Upper lobe of left lung (tissue), 6 donors: Measurements from ENCODE around the gene PRDM7. TPM values are rescaled to one million over a fixed set of nuclear protein-coding genes. Genes with fewer than 3 reads are reported as not detected.

Experiments used
- ATAC-seq, 2 donors: fragments of 200-7000 bp; cut with Tn5 transposase; one replicate each; pipeline ENCODE4 v1.9.1; 2022; ENCODE audit warnings: mild to moderate bottlenecking in 2 of 2, moderate library complexity in 2 of 2; ENCODE audit not compliant: low FRiP score in 2 of 2
- DNase-seq, 2 donors: peaks; one replicate each; pipeline ENCODE4 v3.0.0-alpha.2; 2019 to 2020
- H3K27ac ChIP-seq, 4 donors: fragments of 200-600 bp; sonication (generic); one replicate each; pipeline ENCODE4 v1.5.1; 2016 to 2019
- H3K27me3 ChIP-seq, 4 donors: fragments of 200-600 bp; sonication (generic); one replicate each; pipeline ENCODE4 v1.5.1; 2017 to 2019
- H3K36me3 ChIP-seq, 4 donors: fragments of 200-600 bp; sonication (generic); one replicate each; pipeline ENCODE4 v1.5.1; 2016 to 2019
- H3K4me1 ChIP-seq, 4 donors: fragments of 200-600 bp; sonication (generic); one replicate each; pipeline ENCODE4 v1.5.1; 2018 to 2019
- H3K4me3 ChIP-seq, 4 donors: fragments of 200-600 bp; sonication (generic); one replicate each; pipeline ENCODE4 v1.5.1; 2017 to 2019; ENCODE audit warnings: mild to moderate bottlenecking in 2 of 4, moderate library complexity in 1 of 4
- H3K9me3 ChIP-seq, 4 donors: fragments of 200-600 bp; sonication (generic); one replicate each; pipeline ENCODE4 v1.5.1; 2018 to 2019
- EP300 ChIP-seq, 4 donors: sonication (generic); formaldehyde crosslinking; IDR thresholded peaks; one replicate each; pipeline ENCODE4 v1.5.1; 2017; ENCODE audit warnings: antibody characterized with exemption in 4 of 4, control low read depth in 2 of 4
- POLR2A ChIP-seq, 4 donors: fragments of 450-650 bp; IDR thresholded peaks; one replicate each; pipeline ENCODE4 v1.5.1; 2016 to 2017; ENCODE audit warnings: antibody characterized with exemption in 4 of 4, mild to moderate bottlenecking in 2 of 4
- POLR2AphosphoS5 ChIP-seq, 2 donors: sonication (generic); formaldehyde crosslinking; IDR thresholded peaks; one replicate each; pipeline ENCODE4 v1.5.1; 2017; ENCODE audit warnings: antibody characterized with exemption in 2 of 2
- WGBS, 2 donors: methylation state at CpG; one replicate each; pipeline ENCODE4 v1.1.5; 2017 to 2018; 5-methylcytosine and 5-hydroxymethylcytosine counted together
- total RNA-seq, 6 donors: library from RNA; depleted of rRNA in 4 of 6; stranded (reverse); fragments of >200 nt in 4 of 6; gene quantifications; one replicate each; pipeline versions ENCODE4 v1.1.0 to v1.2.1, GENCODE V29; 2016 to 2021
- TF ChIP-seq, protein P1 (sequence below), 6 experiments: fragments of 450-650 bp in 4 of 6; fragments of 200-600 bp in 2 of 6; sonication (generic) in 2 of 6; IDR thresholded peaks; one replicate each; pipeline ENCODE4 v1.5.1; 2016 to 2019; ENCODE audit warnings: antibody characterized with exemption in 6 of 6
- donor health status: DM: no; HTN: no; CAD: no; lungs with moderate emphysema.
- donor health status: DM: no; HTN: yes; CAD: no; lungs with severe emphysema.

The PRDM7 gene
- total RNA-seq, 6 donors from 2014 or later: not detected

DNA sequence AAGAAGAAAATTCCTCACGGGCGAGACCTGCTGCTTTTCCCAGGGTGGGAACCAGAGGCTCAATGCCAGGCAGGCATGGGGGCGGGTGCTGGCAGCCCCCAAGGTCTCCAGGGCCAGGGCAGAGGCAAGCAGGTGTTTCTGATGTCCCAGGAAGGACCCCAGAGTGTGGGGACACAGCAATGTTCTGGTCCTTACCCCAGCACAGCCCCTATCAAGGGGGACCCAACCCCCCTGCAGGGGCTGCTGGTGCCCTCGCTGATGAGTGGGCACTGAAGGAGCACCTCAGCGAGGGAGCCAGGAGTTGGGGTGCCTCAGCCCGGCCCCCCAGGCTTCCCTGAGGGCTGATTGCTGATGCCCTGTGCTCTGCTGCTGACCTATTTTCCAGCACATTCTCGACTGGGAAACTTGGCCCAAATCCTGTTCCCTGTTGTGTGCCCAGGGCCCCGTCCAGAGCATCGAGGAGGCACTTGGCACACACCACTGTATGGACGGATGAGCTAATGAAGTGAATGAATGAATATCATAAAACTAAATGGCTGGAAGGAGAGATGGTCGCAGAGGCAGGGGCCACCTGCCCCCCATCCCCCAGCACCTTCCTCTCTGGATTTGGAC lies 60.7 kb downstream of the PRDM7 start:
- TF ChIP-seq EP300 (IDR thresholded peaks at IDR 0.05): no peak
- TF ChIP-seq, protein P1, sequence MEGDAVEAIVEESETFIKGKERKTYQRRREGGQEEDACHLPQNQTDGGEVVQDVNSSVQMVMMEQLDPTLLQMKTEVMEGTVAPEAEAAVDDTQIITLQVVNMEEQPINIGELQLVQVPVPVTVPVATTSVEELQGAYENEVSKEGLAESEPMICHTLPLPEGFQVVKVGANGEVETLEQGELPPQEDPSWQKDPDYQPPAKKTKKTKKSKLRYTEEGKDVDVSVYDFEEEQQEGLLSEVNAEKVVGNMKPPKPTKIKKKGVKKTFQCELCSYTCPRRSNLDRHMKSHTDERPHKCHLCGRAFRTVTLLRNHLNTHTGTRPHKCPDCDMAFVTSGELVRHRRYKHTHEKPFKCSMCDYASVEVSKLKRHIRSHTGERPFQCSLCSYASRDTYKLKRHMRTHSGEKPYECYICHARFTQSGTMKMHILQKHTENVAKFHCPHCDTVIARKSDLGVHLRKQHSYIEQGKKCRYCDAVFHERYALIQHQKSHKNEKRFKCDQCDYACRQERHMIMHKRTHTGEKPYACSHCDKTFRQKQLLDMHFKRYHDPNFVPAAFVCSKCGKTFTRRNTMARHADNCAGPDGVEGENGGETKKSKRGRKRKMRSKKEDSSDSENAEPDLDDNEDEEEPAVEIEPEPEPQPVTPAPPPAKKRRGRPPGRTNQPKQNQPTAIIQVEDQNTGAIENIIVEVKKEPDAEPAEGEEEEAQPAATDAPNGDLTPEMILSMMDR (IDR thresholded peaks at IDR 0.05): no peak
- no peak for TF ChIP-seq POLR2A (IDR thresholded peaks at IDR 0.05)
- no peak for DNase-seq

DNA sequence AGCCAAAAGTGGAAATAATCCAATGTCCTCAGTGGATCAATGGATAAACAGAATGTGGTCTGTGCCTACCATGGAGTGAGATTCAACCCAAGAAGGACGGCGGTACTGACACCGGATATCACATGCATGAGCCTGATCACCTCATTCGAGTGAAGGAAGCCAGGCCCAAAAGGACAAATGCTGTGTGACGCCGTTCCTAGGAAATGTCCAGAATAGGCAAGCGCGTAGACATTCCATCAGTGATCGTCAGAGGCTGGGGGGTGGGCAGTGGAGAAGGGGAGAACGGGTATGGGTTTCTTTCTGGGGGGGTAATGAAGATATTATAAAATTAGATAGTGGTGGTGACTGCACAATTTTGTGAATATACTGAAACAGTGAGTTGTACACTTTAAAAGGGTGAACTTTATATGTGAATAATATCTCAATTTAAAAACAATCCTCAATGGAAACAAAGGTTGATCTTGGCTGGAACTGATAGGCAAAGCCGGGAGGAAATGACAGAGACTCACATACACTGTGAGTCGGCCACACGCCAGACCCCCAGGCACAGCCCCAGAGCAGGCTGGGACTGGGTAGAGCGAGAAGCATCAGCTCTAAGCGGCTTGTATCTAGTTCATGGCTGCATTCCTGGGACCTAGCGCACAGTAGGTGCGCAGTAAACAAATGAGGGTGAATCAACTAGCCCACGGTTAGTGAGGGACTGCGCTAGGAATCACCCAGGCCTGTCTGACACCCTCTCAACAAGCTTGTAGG lies 61.4 kb downstream of the PRDM7 start:
- WGBS, 2 donors: 84 to 90% methylated on average over 17 to 19 of the region's 19 CpGs
- ATAC-seq (no peak), DNase-seq (no peak)
- no peaks in the 10 kb centered on the region for H3K9me3 ChIP-seq
- H3K4me1 ChIP-seq: peaks cover 16 to 19% (median 18%) of the 10 kb centered on the region in 4 donors
- H3K27ac ChIP-seq: no peak overlapping the region
- H3K27me3 ChIP-seq: peaks cover 0 to 9% (median 3%) of the 10 kb centered on the region in 4 donors
- H3K36me3 ChIP-seq: no peaks in the 10 kb centered on the region
- H3K4me3 ChIP-seq: no peak overlapping the region
- TF ChIP-seq, protein P1 (IDR thresholded peaks at IDR 0.05): no peak
- no peak for TF ChIP-seq EP300 (IDR thresholded peaks at IDR 0.05)
- no peak for TF ChIP-seq POLR2AphosphoS5 (IDR thresholded peaks at IDR 0.05)
- TF ChIP-seq POLR2A (IDR thresholded peaks at IDR 0.05): no peak

More for the DNA sequence above, 60.7 kb downstream of the PRDM7 start:
- Histone ChIP-seq H3K4me3 (no peak overlapping the region), H3K27me3 (peaks cover 0 to 9% (median 3%) of the 10 kb centered on the region in 4 donors), H3K27ac (no peak overlapping the region), H3K4me1 (peaks cover 16 to 22% (median 18%) of the 10 kb centered on the region in 4 donors), H3K9me3 (no peaks in the 10 kb centered on the region), H3K36me3 (no peaks in the 10 kb centered on the region)
- ATAC-seq: no peak
- WGBS, 2 donors: 37 to 75% methylated on average over 4 to 10 of the region's 11 CpGs

DNA sequence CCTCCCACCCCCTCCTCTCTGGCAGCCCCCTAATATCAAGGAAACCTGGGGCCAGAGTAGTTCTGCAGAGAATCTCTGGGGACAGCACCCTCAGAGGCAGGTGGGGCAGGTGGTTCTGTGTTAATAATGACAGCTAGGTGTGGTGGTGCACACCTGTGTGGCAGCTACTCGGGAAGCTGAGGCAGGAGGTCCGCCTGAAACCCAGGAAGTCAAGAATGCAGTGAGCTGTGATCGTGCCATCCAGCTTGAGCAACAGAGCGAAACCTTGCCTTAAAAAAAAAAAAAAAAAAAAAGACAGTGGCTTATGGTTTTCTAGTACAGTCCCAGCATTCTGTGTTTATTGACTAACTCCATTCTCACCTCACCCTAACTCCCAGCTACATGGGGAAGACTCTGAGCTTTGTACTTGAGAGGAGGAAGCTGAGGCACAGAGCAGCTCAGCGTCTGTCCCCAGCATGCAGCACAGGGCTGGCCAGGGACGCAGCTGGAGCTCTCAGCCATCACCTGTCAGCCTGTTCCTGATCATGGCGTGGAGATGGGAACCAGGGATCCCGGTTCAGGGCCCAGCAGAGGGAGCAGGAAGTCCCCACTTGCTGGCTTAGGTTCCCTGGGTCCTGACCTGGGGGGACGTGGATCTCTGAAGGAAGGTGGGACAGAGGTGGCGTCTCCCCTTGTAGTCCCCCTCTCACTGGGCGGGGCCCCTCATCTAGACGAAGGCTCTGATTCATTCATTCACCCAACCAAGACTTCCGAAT lies 64.0 kb downstream of the PRDM7 start:
- Histone ChIP-seq H3K36me3 (no peaks in the 10 kb centered on the region), H3K27me3 (no peaks in the 10 kb centered on the region), H3K4me1 (peaks cover 0 to 4% (median 2%) of the 10 kb centered on the region in 4 donors), H3K4me3 (no peak overlapping the region), H3K27ac (no peak overlapping the region), H3K9me3 (no peaks in the 10 kb centered on the region)
- DNase-seq (no peak), ATAC-seq (no peak)
- 76 to 87% methylated on average over 10 to 13 of the region's 13 CpGs for WGBS, 2 donors
- TF ChIP-seq, protein P1 (IDR thresholded peaks at IDR 0.05): no peak
- TF ChIP-seq EP300 (IDR thresholded peaks at IDR 0.05) (no peak), POLR2AphosphoS5 (IDR thresholded peaks at IDR 0.05) (no peak), POLR2A (IDR thresholded peaks at IDR 0.05) (no peak)

- TF ChIP-seq, protein P1 (IDR thresholded peaks at IDR 0.05): no peak
- TF ChIP-seq POLR2AphosphoS5 (IDR thresholded peaks at IDR 0.05): no peak
- no peak for TF ChIP-seq EP300 (IDR thresholded peaks at IDR 0.05)
- no peak for TF ChIP-seq POLR2A (IDR thresholded peaks at IDR 0.05)
- H3K9me3 ChIP-seq: no peaks in the 10 kb centered on the region
Measured at GRCh38 chr16:90011908-90012501, 65.1 kb downstream of the PRDM7 start.

More at GRCh38 chr16:90011908-90012501, 65.1 kb downstream of the PRDM7 start:
- no peak for DNase-seq
- 88 to 97% methylated on average over 3 to 12 of the region's 12 CpGs for WGBS, 2 donors
- H3K27me3 ChIP-seq: no peaks in the 10 kb centered on the region
- H3K36me3 ChIP-seq: no peaks in the 10 kb centered on the region
- no peak overlapping the region for H3K27ac ChIP-seq
- peaks cover 0 to 4% (median 0%) of the 10 kb centered on the region in 4 donors for H3K4me1 ChIP-seq
- peak in 1 of 2 donors; percentile 7 for ATAC-seq
- H3K4me3 ChIP-seq: no peak overlapping the region
